Suprapubic skin (tissue), 4 donors: ENCODE data around the gene DUOXA1. TPM values are rescaled to one million over a fixed set of nuclear protein-coding genes. Genes with fewer than 3 reads are reported as not detected.
"Not testable (repeated sequence)": the region's sequence is repeated elsewhere in the genome, so short reads cannot be mapped to it uniquely, and the experiment has no call there.

Experiments
- DNase-seq, 2 donors: peaks; one replicate each; pipeline ENCODE4 v3.0.0-alpha.2; 2019; ENCODE audit warnings: low spot score in 2 of 2
- H3K27ac ChIP-seq: fragments of 200-600 bp; sonication (generic); one replicate; pipeline ENCODE4 v1.5.1; 2019
- H3K27me3 ChIP-seq: fragments of 200-600 bp; sonication (generic); one replicate; pipeline ENCODE4 v1.5.1; 2019
- H3K36me3 ChIP-seq: fragments of 200-600 bp; sonication (generic); one replicate; pipeline ENCODE4 v1.5.1; 2019
- H3K4me1 ChIP-seq: fragments of 200-600 bp; sonication (generic); one replicate; pipeline ENCODE4 v1.5.1; 2019
- H3K4me3 ChIP-seq: fragments of 200-600 bp; sonication (generic); one replicate; pipeline ENCODE4 v1.5.1; 2019; ENCODE audit warnings: mild to moderate bottlenecking
- H3K9me3 ChIP-seq: fragments of 200-600 bp; sonication (generic); one replicate; pipeline ENCODE4 v1.5.1; 2019
- EP300 ChIP-seq: sonication (generic); formaldehyde crosslinking; IDR thresholded peaks from one replicate; pipeline ENCODE4 v1.6.1; 2017; ENCODE audit warnings: antibody characterized with exemption
- POLR2A ChIP-seq, 2 donors: fragments of 450-650 bp; IDR thresholded peaks; one replicate each; pipeline ENCODE4 v1.6.1; 2017; ENCODE audit warnings: antibody characterized with exemption in 2 of 2, mild to moderate bottlenecking in 2 of 2, moderate library complexity in 2 of 2
- POLR2AphosphoS5 ChIP-seq, 3 donors: sonication (generic); formaldehyde crosslinking; IDR thresholded peaks; one replicate each; pipeline ENCODE4 v1.6.1; 2017; ENCODE audit warnings: antibody characterized with exemption in 3 of 3
- WGBS: methylation state at CpG from one replicate; pipeline ENCODE4 v1.1.5; 2018; 5-methylcytosine and 5-hydroxymethylcytosine counted together
- total RNA-seq, 4 donors: library from RNA; depleted of rRNA; stranded (reverse); fragments of >200 nt; gene quantifications; one replicate each; pipeline ENCODE4 v1.1.0, GENCODE V29; 2016
- TF ChIP-seq, protein P1 (sequence below), 2 donors: fragments of 200-600 bp in 1 of 2; fragments of 450-650 bp in 1 of 2; sonication (generic) in 1 of 2; IDR thresholded peaks; one replicate each; pipeline ENCODE4 v1.5.1; 2016 to 2019; ENCODE audit warnings: antibody characterized with exemption in 2 of 2, mild to moderate bottlenecking in 1 of 2, moderate library complexity in 1 of 2

The DUOXA1 gene
- total RNA-seq, 4 donors from 2014 or later, result 65.6 to 178 (median 89.6) TPM

DNA sequence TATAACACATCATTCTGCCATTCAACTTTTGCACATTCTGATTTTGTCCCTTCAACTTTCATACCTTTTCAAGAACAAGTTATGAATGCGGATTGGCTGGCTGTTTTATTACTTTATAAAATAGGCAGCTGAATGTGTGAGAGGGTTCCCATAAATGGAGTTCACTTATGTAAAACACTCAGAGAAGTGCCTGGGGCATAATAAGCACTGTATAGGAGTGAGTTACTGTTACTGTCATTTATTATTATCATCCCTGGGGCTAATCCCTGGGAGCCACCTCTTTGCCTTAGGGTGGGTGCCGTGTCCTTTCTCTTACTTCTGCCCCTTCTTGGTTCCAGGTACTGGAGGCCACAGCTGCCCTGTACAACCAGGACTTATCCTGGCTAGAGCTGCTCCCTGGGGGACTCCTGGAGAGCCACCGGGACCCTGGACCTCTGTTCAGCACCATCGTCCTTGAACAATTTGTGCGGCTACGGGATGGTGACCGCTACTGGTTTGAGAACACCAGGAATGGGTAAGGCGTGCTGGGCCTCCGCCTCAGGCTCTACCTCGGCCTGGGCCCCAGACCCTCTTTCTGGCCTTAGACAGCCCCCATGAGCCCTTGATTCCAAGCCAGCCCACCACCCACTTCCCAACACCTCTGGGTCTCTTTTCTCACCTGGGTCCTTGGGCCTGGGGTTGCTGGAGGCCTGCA lies 11.0 kb upstream of the DUOXA1 start:
- TF ChIP-seq POLR2A (IDR thresholded peaks at IDR 0.05) (no peak), POLR2AphosphoS5 (IDR thresholded peaks at IDR 0.05) (no peak), EP300 (no peak)
- TF ChIP-seq, protein P1, sequence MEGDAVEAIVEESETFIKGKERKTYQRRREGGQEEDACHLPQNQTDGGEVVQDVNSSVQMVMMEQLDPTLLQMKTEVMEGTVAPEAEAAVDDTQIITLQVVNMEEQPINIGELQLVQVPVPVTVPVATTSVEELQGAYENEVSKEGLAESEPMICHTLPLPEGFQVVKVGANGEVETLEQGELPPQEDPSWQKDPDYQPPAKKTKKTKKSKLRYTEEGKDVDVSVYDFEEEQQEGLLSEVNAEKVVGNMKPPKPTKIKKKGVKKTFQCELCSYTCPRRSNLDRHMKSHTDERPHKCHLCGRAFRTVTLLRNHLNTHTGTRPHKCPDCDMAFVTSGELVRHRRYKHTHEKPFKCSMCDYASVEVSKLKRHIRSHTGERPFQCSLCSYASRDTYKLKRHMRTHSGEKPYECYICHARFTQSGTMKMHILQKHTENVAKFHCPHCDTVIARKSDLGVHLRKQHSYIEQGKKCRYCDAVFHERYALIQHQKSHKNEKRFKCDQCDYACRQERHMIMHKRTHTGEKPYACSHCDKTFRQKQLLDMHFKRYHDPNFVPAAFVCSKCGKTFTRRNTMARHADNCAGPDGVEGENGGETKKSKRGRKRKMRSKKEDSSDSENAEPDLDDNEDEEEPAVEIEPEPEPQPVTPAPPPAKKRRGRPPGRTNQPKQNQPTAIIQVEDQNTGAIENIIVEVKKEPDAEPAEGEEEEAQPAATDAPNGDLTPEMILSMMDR (IDR thresholded peaks at IDR 0.05), result no peak
- H3K4me3 ChIP-seq, result no peak overlapping the region
- DNase-seq, result no peak
- H3K36me3 ChIP-seq, result peaks cover 47% of the 10 kb centered on the region
- no peaks in the 10 kb centered on the region for H3K27me3 ChIP-seq
- H3K27ac ChIP-seq, result no peak overlapping the region
- WGBS, result 94% methylated on average over 10 of the region's 10 CpGs
- H3K9me3 ChIP-seq, result no peaks in the 10 kb centered on the region
- H3K4me1 ChIP-seq, result peaks cover under 1% of the 10 kb centered on the region

DNA sequence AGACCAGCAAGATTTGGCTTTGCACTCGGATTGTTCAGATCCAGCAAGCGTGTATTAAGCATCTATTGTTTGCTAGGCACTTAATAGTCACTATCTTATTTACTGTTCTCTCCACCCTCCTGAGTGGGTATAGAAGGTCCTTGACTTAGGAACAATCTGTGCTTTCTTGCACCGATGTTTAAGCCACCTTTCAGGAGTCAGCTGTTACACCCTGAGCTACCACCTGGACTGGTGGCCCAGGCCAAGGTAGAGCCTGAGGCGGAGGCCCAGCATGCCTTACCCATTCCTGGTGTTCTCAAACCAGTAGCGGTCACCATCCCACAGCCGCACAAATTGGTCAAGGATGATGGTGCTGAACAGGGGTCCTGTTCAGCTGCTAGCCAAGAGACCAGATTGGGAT lies 10.1 kb upstream of the DUOXA1 start:
- WGBS, result 90% methylated on average over 6 of the region's 6 CpGs
- no peak overlapping the region for H3K27ac ChIP-seq
- TF ChIP-seq POLR2A (IDR thresholded peaks at IDR 0.05) (no peak), EP300 (no peak), POLR2AphosphoS5 (IDR thresholded peaks at IDR 0.05) (no peak)
- TF ChIP-seq, protein P1 (IDR thresholded peaks at IDR 0.05), result no peak

DNA sequence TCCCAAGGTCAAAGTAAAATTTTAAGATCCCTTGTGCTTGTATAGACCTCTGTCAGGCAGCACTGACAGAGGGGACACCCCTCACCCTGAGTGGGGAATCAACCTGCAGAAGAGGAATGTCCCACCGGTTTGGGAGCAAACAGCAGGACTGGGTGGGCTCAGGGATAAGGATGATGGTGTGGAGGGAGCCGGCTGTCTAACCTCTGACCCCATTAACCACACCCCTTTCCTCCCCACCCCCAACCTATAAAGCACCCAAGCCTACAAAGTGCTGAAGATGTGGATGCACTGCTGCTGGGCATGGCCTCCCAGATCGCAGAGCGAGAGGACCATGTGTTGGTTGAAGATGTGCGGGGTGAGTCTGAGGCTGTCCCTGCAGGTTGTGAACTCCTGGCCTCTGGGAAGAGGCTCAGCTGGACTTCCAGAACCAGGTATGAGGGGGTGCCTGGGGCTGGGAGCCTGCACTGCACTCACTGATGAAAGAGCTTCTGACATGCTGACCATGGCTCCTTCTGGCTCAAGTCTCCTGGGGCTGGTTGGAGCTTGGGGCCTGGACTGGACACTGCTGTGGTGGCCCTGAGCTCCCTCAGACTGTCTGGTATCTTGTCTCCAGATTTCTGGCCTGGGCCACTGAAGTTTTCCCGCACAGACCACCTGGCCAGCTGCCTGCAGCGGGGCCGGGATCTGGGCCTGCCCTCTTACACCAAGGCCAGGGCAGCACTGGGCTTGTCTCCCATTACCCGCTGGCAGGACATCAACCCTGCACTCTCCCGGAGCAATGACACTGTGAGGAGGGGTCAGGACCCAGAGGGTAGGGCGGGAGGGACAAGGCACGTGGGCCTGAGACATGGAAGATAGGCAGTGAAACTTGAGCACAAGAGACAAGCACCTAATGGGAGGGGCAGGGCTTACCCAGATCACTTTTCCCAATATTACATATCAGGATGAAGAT lies 9.4 kb upstream of the DUOXA1 start:
- DNase-seq, result no peak
- peaks cover 12% of the 10 kb centered on the region for H3K4me1 ChIP-seq

More for the DNA sequence above, 10.1 kb upstream of the DUOXA1 start:
- DNase-seq, result no peak
- Histone ChIP-seq H3K36me3 (peaks cover 47% of the 10 kb centered on the region), H3K27me3 (peaks cover 5% of the 10 kb centered on the region), H3K4me1 (peaks cover 7% of the 10 kb centered on the region), H3K9me3 (no peaks in the 10 kb centered on the region), H3K4me3 (no peak overlapping the region)

DNA sequence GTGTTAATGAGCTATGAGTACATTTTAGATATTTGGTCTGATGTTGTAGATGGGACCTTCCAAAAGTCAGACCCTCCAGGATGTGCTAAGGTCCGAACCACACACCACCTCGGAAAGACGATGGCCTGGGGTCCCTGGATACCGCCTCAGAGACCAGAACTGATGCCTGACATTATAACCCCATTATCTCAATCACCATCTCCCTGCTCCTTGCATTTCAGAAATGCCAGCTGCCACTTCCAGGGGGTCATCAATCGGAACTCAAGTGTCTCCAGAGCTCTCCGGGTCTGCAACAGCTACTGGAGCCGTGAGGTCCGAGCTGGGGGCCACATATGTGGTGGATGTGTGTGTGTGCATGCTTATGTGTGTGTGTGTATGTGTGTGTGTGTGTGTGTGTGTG lies 8.0 kb upstream of the DUOXA1 start:
- 86% methylated on average over 8 of the region's 8 CpGs for WGBS
- H3K27me3 ChIP-seq, result peaks cover 18% of the 10 kb centered on the region
- no peak overlapping the region for H3K27ac ChIP-seq
- TF ChIP-seq POLR2AphosphoS5 (IDR thresholded peaks at IDR 0.05) (no peak), POLR2A (IDR thresholded peaks at IDR 0.05) (no peak), EP300 (no peak)
- peaks cover 22% of the 10 kb centered on the region for H3K4me1 ChIP-seq
- no peak for DNase-seq
- H3K9me3 ChIP-seq, result no peaks in the 10 kb centered on the region
- H3K4me3 ChIP-seq, result no peak overlapping the region
- H3K36me3 ChIP-seq, result peaks cover 35% of the 10 kb centered on the region

More for the DNA sequence above, 9.4 kb upstream of the DUOXA1 start:
- no peak overlapping the region for H3K27ac ChIP-seq
- TF ChIP-seq POLR2A (IDR thresholded peaks at IDR 0.05) (no peak), EP300 (no peak), POLR2AphosphoS5 (IDR thresholded peaks at IDR 0.05) (no peak)
- TF ChIP-seq, protein P1 (IDR thresholded peaks at IDR 0.05), result no peak
- H3K4me3 ChIP-seq, result no peak overlapping the region
- WGBS, result 80% methylated on average over 4 of the region's 12 CpGs
- no peaks in the 10 kb centered on the region for H3K9me3 ChIP-seq
- H3K36me3 ChIP-seq, result peaks cover 43% of the 10 kb centered on the region
- H3K27me3 ChIP-seq, result peaks cover 12% of the 10 kb centered on the region

DNA sequence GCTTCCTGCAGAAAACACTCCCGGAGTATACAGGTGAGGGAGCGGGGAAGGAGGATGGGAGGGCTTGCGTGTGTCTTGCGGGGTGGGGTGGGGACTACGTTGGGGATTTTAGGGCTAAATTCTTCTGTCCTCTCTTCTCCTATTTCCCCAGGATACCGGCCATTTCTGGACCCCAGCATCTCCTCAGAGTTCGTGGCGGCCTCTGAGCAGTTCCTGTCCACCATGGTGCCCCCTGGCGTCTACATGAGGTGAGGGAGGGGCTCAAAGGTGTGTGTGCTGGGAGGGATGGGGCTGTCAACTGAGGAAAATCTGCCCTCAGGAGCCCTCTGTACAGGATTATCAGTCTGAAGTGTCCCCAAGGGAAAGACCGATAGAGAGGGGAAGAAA lies 6.7 kb upstream of the DUOXA1 start:
- Histone ChIP-seq H3K4me3 (no peak overlapping the region), H3K27me3 (peaks cover 18% of the 10 kb centered on the region), H3K27ac (no peak overlapping the region), H3K9me3 (no peaks in the 10 kb centered on the region), H3K4me1 (peaks cover 22% of the 10 kb centered on the region), H3K36me3 (peaks cover 29% of the 10 kb centered on the region)
- 73% methylated on average over 10 of the region's 10 CpGs for WGBS
- no peak for DNase-seq
- TF ChIP-seq POLR2AphosphoS5 (IDR thresholded peaks at IDR 0.05) (no peak), POLR2A (IDR thresholded peaks at IDR 0.05) (no peak), EP300 (no peak)
- TF ChIP-seq, protein P1 (IDR thresholded peaks at IDR 0.05), result no peak

DNA sequence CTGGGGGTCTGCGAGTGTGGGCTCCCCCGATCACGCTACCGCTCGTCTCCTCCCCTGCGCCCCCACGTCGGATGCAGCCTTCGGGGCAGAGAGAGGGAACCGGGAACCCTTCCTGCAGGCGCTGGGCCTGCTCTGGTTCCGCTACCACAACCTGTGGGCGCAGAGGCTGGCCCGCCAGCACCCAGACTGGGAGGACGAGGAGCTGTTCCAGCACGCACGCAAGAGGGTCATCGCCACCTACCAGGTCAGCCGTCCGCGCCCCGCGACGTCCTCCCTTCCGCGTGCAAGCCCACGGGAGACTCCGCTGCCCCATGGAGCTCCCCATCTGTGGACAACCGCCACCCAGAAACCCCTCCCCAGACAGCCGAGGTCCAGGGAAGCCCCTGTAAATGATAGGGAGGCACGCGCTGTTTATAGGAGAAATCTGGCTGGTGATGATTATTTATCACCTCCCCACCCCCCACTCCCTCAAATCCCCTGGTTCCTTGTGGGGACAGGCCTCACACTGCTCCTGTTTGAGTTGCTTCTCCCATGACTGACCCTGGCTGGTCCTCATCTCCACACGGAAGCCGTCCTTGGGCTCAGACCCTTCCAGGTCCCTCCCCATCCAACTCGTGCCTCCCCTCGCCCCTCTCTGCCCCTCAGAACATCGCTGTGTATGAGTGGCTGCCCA lies 6.2 kb upstream of the DUOXA1 start:
- not testable (repeated sequence) for H3K4me3 ChIP-seq, H3K27ac ChIP-seq, H3K9me3 ChIP-seq, DNase-seq
- 66% methylated on average over 7 of the region's 37 CpGs for WGBS
- peaks cover 18% of the 10 kb centered on the region for H3K27me3 ChIP-seq
- H3K4me1 ChIP-seq, result peaks cover 24% of the 10 kb centered on the region
- H3K36me3 ChIP-seq, result peaks cover 23% of the 10 kb centered on the region
